Vein endothelial cell (primary cell): ENCODE results near the gene PAAF1. TPM values are rescaled to one million over a fixed set of nuclear protein-coding genes. Genes with fewer than 3 reads are reported as not detected.

Source experiments
- total RNA-seq: library from RNA; depleted of rRNA; stranded (reverse); fragments of >200 nt; gene quantifications from 2 replicates; pipeline ENCODE4 v1.2.3, GENCODE V29; 2012

PAAF1 gene
- total RNA-seq, result 5.9 and 7.9 TPM in 2 replicates

GRCh38 chr11:73876424-73877310 lies at the start of gene PAAF1, which contains the start of gene COA4:
Gene PAAF1 (plus strand): TSS chr11:73876999. CDS start chr11:73877022, 23 bp downstream.
Gene COA4 (minus strand): TSS chr11:73876846. CDS start chr11:73873378, 3,468 bp downstream.

GRCh38 chr11:73950869-73951710 lies 74.3 kb downstream of the PAAF1 start, which contains the start of gene DNAJB13:
Gene DNAJB13 (plus strand): TSS chr11:73951026. CDS start chr11:73951070, 44 bp downstream.

Other genes starting within 250 kb of the PAAF1 start
- 0.98 TPM in 1 of 2 replicates, not detected in the other for gene PLEKHB1, start 230.4 kb upstream of the PAAF1 start, total RNA-seq
- 125 and 179 TPM in 2 replicates for gene RAB6A, start 115.9 kb upstream of the PAAF1 start, total RNA-seq
- gene MRPL48, start 89.1 kb upstream of the PAAF1 start, total RNA-seq, result 23.8 and 24.0 TPM in 2 replicates
- gene COA4, start 153 bp upstream of the PAAF1 start, total RNA-seq, result 72.1 and 73.5 TPM in 2 replicates
- gene DNAJB13, start 74.0 kb downstream of the PAAF1 start, total RNA-seq, result not detected in 2 replicates
- under 0.01 and 4.2 TPM in 2 replicates for gene UCP2, start 105.8 kb downstream of the PAAF1 start, total RNA-seq
- 0.33 and 0.67 TPM in 2 replicates for gene UCP3, start 132.1 kb downstream of the PAAF1 start, total RNA-seq